ENCODE measurements around the gene OGFOD1. TPM values are rescaled to one million over a fixed set of nuclear protein-coding genes. Genes with fewer than 3 reads are reported as not detected.

The OGFOD1 gene
- total RNA-seq, 2 experiments from 2014 or later, result 35.1 to 56.8 TPM

DNA sequence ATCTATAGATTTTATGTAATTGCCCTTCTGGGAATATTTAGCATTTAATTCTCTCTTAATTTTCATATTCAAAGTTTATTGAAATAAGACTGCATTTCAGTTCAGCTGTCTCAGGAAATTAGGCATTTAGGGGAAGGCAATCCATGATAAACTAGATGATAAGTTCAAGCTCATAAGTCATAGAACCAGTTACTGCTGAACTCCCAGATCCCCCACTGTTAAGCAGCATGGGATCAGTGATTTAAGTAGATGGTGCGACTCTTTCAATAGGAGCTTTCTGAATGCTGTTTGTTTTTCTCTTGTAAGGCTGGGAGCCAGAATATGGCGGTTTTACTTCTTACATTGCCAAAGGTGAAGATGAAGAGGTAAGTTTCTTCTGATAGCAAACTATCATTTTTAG, 23.8 kb downstream of the OGFOD1 start:
- ChIA-PET CTCF (ENCODE audit: unreplicated experiment) (no interaction called here), POLR2A (no interaction called here)
- Histone ChIP-seq H3K9me2 (ENCODE audit: insufficient read depth, low read length) (no peaks in the 10 kb centered on the region), H3K4me1 (ENCODE audit: insufficient read depth, low read length, poor library complexity, severe bottlenecking) (no peaks in the 10 kb centered on the region), H3K4me3 (ENCODE audit: low read depth, low read length, poor library complexity, severe bottlenecking) (no peak overlapping the region), H3K27ac (ENCODE audit: low read depth, low read length, poor library complexity, severe bottlenecking) (no peak overlapping the region), H3K36me3 (ENCODE audit: insufficient read depth, low read length) (peaks cover 99% of the 10 kb centered on the region), H3K9me3 (ENCODE audit: low read length) (no peaks in the 10 kb centered on the region), H2AFZ (ENCODE audit: low read length) (no peak overlapping the region), H4K20me1 (ENCODE audit: insufficient read depth, low read length) (no peaks in the 10 kb centered on the region), H3K79me2 (ENCODE audit: insufficient read depth, low read depth, low read length) (no peaks in the 10 kb centered on the region), H3K4me2 (ENCODE audit: low read length) (no peak overlapping the region)
- no TSS peak for BruUV-seq (replicated peaks)
- intact Hi-C loops (cut with micrococcal nuclease; ENCODE audit: unreplicated experiment), result no loop called here
- no peak for DNase-seq (ENCODE audit: low spot score)
- no peak for TF ChIP-seq EZH2phosphoT487 (IDR thresholded peaks at IDR 0.05; ENCODE audit: borderline replicate concordance, low read depth, low read length)
- TF ChIP-seq, protein P1, sequence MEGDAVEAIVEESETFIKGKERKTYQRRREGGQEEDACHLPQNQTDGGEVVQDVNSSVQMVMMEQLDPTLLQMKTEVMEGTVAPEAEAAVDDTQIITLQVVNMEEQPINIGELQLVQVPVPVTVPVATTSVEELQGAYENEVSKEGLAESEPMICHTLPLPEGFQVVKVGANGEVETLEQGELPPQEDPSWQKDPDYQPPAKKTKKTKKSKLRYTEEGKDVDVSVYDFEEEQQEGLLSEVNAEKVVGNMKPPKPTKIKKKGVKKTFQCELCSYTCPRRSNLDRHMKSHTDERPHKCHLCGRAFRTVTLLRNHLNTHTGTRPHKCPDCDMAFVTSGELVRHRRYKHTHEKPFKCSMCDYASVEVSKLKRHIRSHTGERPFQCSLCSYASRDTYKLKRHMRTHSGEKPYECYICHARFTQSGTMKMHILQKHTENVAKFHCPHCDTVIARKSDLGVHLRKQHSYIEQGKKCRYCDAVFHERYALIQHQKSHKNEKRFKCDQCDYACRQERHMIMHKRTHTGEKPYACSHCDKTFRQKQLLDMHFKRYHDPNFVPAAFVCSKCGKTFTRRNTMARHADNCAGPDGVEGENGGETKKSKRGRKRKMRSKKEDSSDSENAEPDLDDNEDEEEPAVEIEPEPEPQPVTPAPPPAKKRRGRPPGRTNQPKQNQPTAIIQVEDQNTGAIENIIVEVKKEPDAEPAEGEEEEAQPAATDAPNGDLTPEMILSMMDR (conservative IDR thresholded peaks at IDR 0.05; ENCODE audit: low read length), result no peak

DNA sequence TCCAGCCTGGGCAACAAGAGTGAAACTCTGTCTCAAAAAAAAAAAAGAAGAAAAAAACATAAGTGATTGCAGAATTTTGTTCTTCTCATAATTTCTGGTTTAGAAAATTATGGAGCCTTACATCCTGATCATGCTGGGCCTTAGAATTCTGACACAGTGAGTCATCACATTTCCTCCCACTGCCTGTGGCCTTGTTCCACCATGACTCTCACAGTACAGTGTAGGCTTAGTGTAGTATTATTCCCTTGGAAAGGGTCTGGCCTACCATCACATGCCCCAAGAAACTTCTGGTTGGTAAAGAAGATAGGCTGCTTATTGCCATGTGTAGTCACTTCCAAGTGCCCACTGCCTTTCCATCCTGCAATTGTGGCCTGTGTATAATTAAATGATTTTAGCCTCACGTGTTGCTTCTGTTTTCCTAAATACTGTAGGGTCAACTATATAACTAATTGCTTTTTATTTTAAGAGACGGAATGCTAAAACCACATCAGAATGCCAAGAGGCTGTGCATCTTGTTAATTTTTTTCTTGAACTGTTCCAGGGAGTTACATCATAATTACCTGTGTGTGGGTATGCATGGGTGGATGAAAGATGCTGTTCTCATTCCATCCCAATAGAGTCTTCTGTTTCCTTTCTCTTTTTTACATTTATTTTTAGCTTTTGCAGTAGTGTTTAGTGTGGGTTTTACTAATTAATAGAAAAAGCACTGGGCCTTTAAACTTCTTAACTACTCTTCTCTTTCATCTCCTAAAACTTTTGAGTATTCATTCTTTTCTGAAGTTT, 25.9 kb downstream of the OGFOD1 start:
- intact Hi-C loops (cut with micrococcal nuclease; ENCODE audit: unreplicated experiment), result no loop called here

More for the DNA sequence above, 25.9 kb downstream of the OGFOD1 start:
- H3K9me3 ChIP-seq (ENCODE audit: low read length), result no peaks in the 10 kb centered on the region
- no peaks in the 10 kb centered on the region for H3K9me2 ChIP-seq (ENCODE audit: insufficient read depth, low read length)
- peaks cover 81% of the 10 kb centered on the region for H3K36me3 ChIP-seq (ENCODE audit: insufficient read depth, low read length)
- CTCF ChIA-PET (ENCODE audit: unreplicated experiment), result no interaction called here
- DNase-seq (ENCODE audit: low spot score), result no peak
- H3K27ac ChIP-seq (ENCODE audit: low read depth, low read length, poor library complexity, severe bottlenecking), result no peak overlapping the region
- H3K79me2 ChIP-seq (ENCODE audit: insufficient read depth, low read depth, low read length), result no peaks in the 10 kb centered on the region
- BruUV-seq (replicated peaks), result TSS peak; percentile 70
- no peak overlapping the region for H3K4me2 ChIP-seq (ENCODE audit: low read length)
- no peaks in the 10 kb centered on the region for H4K20me1 ChIP-seq (ENCODE audit: insufficient read depth, low read length)
- no peak overlapping the region for H3K4me3 ChIP-seq (ENCODE audit: low read depth, low read length, poor library complexity, severe bottlenecking)
- H3K4me1 ChIP-seq (ENCODE audit: insufficient read depth, low read length, poor library complexity, severe bottlenecking), result no peaks in the 10 kb centered on the region
- TF ChIP-seq, protein P1 (conservative IDR thresholded peaks at IDR 0.05; ENCODE audit: low read length), result no peak
- TF ChIP-seq EZH2phosphoT487 (IDR thresholded peaks at IDR 0.05; ENCODE audit: borderline replicate concordance, low read depth, low read length), result no peak
- no peak overlapping the region for H2AFZ ChIP-seq (ENCODE audit: low read length)
- POLR2A ChIA-PET, result no interaction called here

All from OCI-LY7 (cell line).